Peyer's patch (tissue), 4 donors: ENCODE results near the gene NDUFAF3. TPM values are rescaled to one million over a fixed set of nuclear protein-coding genes. Genes with fewer than 3 reads are reported as not detected.

Source experiments
- DNase-seq, 3 donors: peaks; one replicate each; pipeline ENCODE4 v3.0.0-alpha.2; 2017 to 2019
- H3K27ac ChIP-seq, 4 donors: fragments of 200-600 bp; sonication (generic); one replicate each; pipeline ENCODE4 v1.5.1; 2016 to 2019
- H3K27me3 ChIP-seq, 2 donors: fragments of 200-600 bp; sonication (generic); one replicate each; pipeline ENCODE4 v1.5.1; 2019
- H3K36me3 ChIP-seq, 3 donors: fragments of 200-600 bp; sonication (generic); one replicate each; pipeline ENCODE4 v1.5.1; 2016 to 2019
- H3K4me1 ChIP-seq, 4 donors: fragments of 200-600 bp; sonication (generic); one replicate each; pipeline ENCODE4 v1.5.1; 2016 to 2019
- H3K4me3 ChIP-seq, 4 donors: fragments of 200-600 bp; sonication (generic); 1 replicate in 3 of 4; 2 replicates in 1 of 4; pipeline ENCODE4 v1.5.1; 2016 to 2019; ENCODE audit warnings: mild to moderate bottlenecking in 1 of 4
- H3K9me3 ChIP-seq, 4 donors: fragments of 200-600 bp; sonication (generic); one replicate each; pipeline ENCODE4 v1.5.1; 2016 to 2019; ENCODE audit warnings: mild to moderate bottlenecking in 1 of 4
- POLR2A ChIP-seq, 2 donors: fragments of 450-650 bp; IDR thresholded peaks; one replicate each; pipeline ENCODE4 v1.5.1; 2017; ENCODE audit warnings: antibody characterized with exemption in 2 of 2, mild to moderate bottlenecking in 2 of 2, moderate library complexity in 2 of 2
- total RNA-seq, 4 donors: library from RNA; depleted of rRNA; stranded (reverse); fragments of >200 nt; gene quantifications; one replicate each; pipeline ENCODE4 v1.1.0, GENCODE V29; 2016
- TF ChIP-seq, protein P1 (sequence below), 6 experiments: fragments of 450-650 bp in 4 of 6; fragments of 200-600 bp in 2 of 6; sonication (generic) in 1 of 6; IDR thresholded peaks; one replicate each; pipeline ENCODE4 v1.5.1; 2017 to 2019; ENCODE audit warnings: antibody characterized with exemption in 6 of 6, mild to moderate bottlenecking in 3 of 6, moderate library complexity in 1 of 6

NDUFAF3 gene
- total RNA-seq, 4 donors from 2014 or later = 64.7 to 164 (median 106) TPM

DNA sequence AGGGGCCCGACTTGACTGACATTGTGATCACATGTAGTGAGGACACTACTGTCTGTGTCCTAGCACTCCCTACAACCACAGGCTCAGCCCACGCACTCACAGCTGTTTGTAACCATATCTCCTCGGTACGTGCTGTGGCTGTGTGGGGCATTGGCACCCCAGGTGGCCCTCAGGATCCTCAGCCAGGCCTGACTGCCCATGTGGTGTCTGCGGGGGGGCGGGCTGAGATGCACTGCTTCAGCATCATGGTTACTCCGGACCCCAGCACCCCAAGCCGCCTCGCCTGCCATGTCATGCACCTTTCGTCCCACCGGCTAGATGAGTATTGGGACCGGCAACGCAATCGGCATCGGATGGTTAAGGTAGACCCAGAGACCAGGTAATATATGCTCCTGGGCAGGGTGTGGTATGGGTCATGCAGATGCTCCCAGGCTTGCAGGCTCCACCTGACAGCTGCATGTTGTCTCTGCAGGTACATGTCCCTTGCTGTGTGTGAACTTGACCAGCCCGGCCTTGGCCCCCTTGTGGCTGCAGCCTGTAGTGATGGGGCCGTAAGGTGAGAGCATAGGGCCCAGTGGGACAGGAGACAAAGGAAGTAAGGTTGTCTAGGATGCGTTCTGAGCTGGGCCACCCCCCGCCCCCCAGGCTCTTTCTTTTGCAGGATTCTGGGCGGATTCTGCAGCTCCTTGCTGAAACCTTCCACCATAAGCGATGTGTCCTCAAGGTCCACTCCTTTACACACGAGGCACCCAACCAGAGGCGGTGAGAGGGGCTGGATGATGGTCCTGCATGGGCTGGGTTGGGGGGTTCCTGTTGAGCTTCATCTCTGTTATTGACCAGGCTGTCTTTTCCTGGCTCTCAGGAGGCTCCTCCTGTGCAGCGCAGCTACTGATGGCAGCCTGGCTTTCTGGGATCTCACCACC lies 7.9 kb upstream of the NDUFAF3 start:
- DNase-seq = peak; percentile 51 to 79 (median 77)
- peaks cover 0 to 26% (median 9%) of the 10 kb centered on the region in 4 donors for H3K4me1 ChIP-seq

DNA sequence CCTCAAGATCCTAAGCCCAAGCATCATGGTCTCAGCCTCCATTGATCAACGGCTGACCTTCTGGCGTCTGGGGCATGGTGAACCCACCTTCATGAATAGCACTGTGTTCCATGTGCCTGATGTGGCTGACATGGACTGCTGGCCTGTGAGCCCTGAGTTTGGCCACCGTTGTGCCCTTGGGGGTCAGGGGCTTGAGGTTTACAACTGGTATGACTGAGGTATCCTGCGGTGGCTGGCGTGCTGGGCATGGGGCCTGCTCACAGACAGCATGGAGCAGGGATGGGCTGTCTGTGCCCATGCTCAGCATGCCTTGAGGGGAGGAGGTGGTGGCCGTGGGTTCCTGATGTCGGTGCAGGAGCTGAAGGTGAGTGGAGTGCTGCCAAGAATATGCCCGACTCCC lies 6.8 kb upstream of the NDUFAF3 start:
- DNase-seq = no peak
- peaks cover 0 to 51% (median 0%) of the 10 kb centered on the region in 3 donors for H3K36me3 ChIP-seq
- peaks cover 0 to 36% (median 14%) of the 10 kb centered on the region in 4 donors for H3K4me1 ChIP-seq

More for the DNA sequence above, 7.9 kb upstream of the NDUFAF3 start:
- H3K9me3 ChIP-seq = no peaks in the 10 kb centered on the region
- no peak overlapping the region for H3K4me3 ChIP-seq
- no peak overlapping the region for H3K27ac ChIP-seq
- H3K27me3 ChIP-seq = no peaks in the 10 kb centered on the region
- peaks cover 0 to 51% (median 0%) of the 10 kb centered on the region in 3 donors for H3K36me3 ChIP-seq
- TF ChIP-seq, protein P1, sequence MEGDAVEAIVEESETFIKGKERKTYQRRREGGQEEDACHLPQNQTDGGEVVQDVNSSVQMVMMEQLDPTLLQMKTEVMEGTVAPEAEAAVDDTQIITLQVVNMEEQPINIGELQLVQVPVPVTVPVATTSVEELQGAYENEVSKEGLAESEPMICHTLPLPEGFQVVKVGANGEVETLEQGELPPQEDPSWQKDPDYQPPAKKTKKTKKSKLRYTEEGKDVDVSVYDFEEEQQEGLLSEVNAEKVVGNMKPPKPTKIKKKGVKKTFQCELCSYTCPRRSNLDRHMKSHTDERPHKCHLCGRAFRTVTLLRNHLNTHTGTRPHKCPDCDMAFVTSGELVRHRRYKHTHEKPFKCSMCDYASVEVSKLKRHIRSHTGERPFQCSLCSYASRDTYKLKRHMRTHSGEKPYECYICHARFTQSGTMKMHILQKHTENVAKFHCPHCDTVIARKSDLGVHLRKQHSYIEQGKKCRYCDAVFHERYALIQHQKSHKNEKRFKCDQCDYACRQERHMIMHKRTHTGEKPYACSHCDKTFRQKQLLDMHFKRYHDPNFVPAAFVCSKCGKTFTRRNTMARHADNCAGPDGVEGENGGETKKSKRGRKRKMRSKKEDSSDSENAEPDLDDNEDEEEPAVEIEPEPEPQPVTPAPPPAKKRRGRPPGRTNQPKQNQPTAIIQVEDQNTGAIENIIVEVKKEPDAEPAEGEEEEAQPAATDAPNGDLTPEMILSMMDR (IDR thresholded peaks at IDR 0.05) = peak; percentile 30 to 72 (median 56)
- no peak for TF ChIP-seq POLR2A (IDR thresholded peaks at IDR 0.05)

DNA sequence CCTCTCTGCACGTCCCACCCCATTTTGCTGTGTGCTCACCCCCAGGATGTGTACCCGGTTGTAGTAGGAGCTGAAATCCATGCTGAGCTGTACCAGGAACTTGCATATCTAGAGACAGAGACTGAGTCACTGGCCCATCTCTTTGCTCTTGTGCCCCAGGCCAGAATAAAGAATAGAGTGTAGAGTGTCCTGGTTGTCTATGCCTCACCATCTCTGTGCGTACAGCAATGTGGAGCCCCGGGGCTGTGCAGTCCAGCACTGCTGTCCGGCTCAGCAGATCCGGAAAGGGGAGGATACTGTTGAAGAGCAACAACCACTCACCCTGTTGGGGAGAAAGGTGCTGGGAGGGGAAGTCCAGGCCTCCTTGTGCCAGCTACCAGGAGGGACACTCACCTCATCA lies 6.2 kb upstream of the NDUFAF3 start:
- peaks cover 0 to 42% (median 20%) of the 10 kb centered on the region in 4 donors for H3K4me1 ChIP-seq
- no peaks in the 10 kb centered on the region for H3K27me3 ChIP-seq
- no peak overlapping the region for H3K27ac ChIP-seq
- DNase-seq = no peak
- H3K4me3 ChIP-seq = no peak overlapping the region
- H3K36me3 ChIP-seq = peaks cover 0 to 51% (median 0%) of the 10 kb centered on the region in 3 donors
- no peaks in the 10 kb centered on the region for H3K9me3 ChIP-seq
- TF ChIP-seq, protein P1 (IDR thresholded peaks at IDR 0.05) = no peak
- TF ChIP-seq POLR2A (IDR thresholded peaks at IDR 0.05) = no peak

More for the DNA sequence above, 6.8 kb upstream of the NDUFAF3 start:
- Histone ChIP-seq H3K9me3 (no peaks in the 10 kb centered on the region), H3K27me3 (no peaks in the 10 kb centered on the region), H3K4me3 (no peak overlapping the region), H3K27ac (no peak overlapping the region)
- TF ChIP-seq POLR2A (IDR thresholded peaks at IDR 0.05) = no peak
- TF ChIP-seq, protein P1 (IDR thresholded peaks at IDR 0.05) = no peak

DNA sequence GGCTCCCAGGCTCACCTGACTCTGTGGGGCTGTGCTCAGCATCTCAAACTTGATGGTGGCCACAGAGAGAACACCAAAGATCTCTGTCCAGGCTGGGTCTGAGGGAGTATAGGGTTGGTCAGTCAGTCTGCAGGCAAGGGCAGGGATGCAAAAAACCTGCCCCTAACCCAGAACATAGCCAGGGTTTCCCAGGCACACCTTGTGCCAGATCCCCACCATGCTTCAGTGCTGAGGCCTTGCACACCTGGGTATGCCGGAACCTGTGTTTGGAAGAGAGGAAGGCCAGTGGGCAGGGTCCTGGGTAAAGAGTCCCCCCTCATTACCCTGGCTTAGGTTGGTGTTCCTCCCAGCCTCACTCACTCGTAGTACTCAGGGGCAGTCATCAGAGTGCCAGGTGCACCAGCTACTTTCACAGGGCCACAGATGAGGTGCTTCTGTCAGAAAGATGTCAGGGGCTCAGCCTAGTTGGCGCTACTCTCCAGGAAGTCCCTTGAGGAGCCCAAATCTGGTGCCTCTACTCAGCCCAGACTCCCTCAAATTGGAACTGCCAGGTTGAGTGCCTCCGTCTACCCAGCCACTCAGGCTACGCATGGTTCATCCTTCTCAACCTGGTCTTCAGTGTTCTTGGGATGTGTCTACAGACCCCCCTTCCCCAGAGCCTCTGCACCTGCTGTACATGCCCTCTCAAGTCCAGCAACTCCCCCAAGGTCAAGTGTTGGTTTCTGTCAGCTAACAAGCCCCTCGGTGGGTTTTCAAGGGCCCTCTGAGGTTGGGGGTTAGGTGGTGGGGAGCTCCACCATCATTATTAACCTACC lies 5.3 kb upstream of the NDUFAF3 start:
- Histone ChIP-seq H3K36me3 (peaks cover 0 to 48% (median 0%) of the 10 kb centered on the region in 3 donors), H3K27ac (no peak overlapping the region), H3K9me3 (no peaks in the 10 kb centered on the region), H3K4me1 (peaks cover 0 to 42% (median 20%) of the 10 kb centered on the region in 4 donors), H3K27me3 (no peaks in the 10 kb centered on the region), H3K4me3 (no peak overlapping the region)
- TF ChIP-seq, protein P1 (IDR thresholded peaks at IDR 0.05) = no peak
- TF ChIP-seq POLR2A (IDR thresholded peaks at IDR 0.05) = no peak
- DNase-seq = no peak

DNA sequence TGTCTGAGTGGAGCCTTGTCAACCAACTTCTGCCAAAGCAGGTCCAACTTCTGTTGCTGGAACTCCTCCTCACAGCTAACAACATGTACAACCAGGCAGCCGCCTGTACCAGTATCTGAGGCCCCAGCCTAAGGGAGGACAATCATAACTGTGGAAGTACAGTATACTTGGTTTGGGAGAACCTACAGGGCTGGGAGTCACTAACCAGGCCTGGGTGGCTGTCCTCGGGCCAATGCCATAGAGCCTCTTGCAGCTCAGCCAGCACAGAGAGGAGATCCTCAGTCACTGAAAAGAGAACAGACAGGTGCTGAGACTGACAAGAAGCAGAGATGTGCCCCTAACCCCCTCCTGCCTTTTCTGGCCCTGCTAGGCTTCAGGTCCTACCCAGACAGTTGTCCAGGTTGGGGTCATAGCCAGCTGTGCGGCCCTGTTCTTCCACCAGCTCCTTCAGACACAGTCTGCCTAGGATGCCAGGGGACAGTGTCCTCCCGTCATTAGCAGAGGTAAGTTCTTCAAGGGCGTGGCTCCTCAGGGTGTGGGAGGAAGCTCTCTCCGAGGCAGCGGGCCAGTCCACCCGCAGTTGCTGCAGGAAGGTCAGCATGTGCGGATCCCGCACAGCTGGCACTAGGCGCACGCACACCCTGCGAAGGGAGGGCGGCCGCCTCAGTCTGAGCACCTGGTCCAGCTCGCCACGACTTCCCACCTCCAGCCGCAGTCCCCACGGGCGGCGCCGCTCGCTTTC lies 4.5 kb upstream of the NDUFAF3 start:
- H3K4me1 ChIP-seq = peaks cover 0 to 38% (median 20%) of the 10 kb centered on the region in 4 donors
- H3K27me3 ChIP-seq = no peaks in the 10 kb centered on the region
- peak overlapping the region; percentile 74 to 92 (median 86) for H3K4me3 ChIP-seq
- H3K9me3 ChIP-seq = no peaks in the 10 kb centered on the region
- peak overlapping the region; percentile 72 to 100 (median 93) for H3K27ac ChIP-seq
- TF ChIP-seq POLR2A (IDR thresholded peaks at IDR 0.05) = peak; percentile 33 to 40
- TF ChIP-seq, protein P1 (IDR thresholded peaks at IDR 0.05) = no peak
- peak in 2 of 3 donors; percentile 71 to 75 for DNase-seq
- H3K36me3 ChIP-seq = peaks cover 0 to 40% (median 0%) of the 10 kb centered on the region in 3 donors
